ENCODE results near the gene STUM.
"Not testable (repeated sequence)": the region's sequence is repeated elsewhere in the genome, so short reads cannot be mapped to it uniquely, and the experiment has no call there.

The STUM gene

GRCh38 chr1:226584164-226584563 is 35.6 kb downstream of the STUM start:
- DNase-seq = no peak

GRCh38 chr1:226586116-226586515 is 37.6 kb downstream of the STUM start:
- DNase-seq = no peak

- DNase-seq = no peak
Measured at GRCh38 chr1:226586650-226587422, 38.3 kb downstream of the STUM start.

- no peak for DNase-seq
Measured at GRCh38 chr1:226588484-226588883, 39.9 kb downstream of the STUM start.

GRCh38 chr1:226589008-226589733 is 40.6 kb downstream of the STUM start:
- DNase-seq = no peak

- no peak for DNase-seq
Measured at GRCh38 chr1:226590614-226591013, 42.0 kb downstream of the STUM start.

- no peak for DNase-seq
Measured at GRCh38 chr1:226593541-226593940, 45.0 kb downstream of the STUM start.

GRCh38 chr1:226596531-226597165 is 48.1 kb downstream of the STUM start:
- DNase-seq = no peak

GRCh38 chr1:226597616-226598454 is 49.3 kb downstream of the STUM start:
- no peak for DNase-seq

GRCh38 chr1:226598455-226598849 is 49.9 kb downstream of the STUM start:
- no peak for DNase-seq

GRCh38 chr1:226598955-226599354 is 50.4 kb downstream of the STUM start:
- DNase-seq = not testable (repeated sequence)

GRCh38 chr1:226599636-226600238 is 51.2 kb downstream of the STUM start:
- no peak for DNase-seq

- DNase-seq = no peak
Measured at GRCh38 chr1:226600254-226600653, 51.7 kb downstream of the STUM start.

- no peak for DNase-seq
Measured at GRCh38 chr1:226601456-226601855, 52.9 kb downstream of the STUM start.

GRCh38 chr1:226602186-226603021 is 53.8 kb downstream of the STUM start:
- DNase-seq = no peak

- no peak for DNase-seq
Measured at GRCh38 chr1:226603022-226603857, 54.7 kb downstream of the STUM start.

GRCh38 chr1:226603858-226604559 is 55.4 kb downstream of the STUM start:
- no peak for DNase-seq

- no peak for DNase-seq
Measured at GRCh38 chr1:226604560-226605317, 56.2 kb downstream of the STUM start.

GRCh38 chr1:226605318-226605950 is 56.9 kb downstream of the STUM start:
- DNase-seq = no peak
